Vagina (tissue), 2 donors: Measurements from ENCODE around the gene GSTA1. TPM values are rescaled to one million over a fixed set of nuclear protein-coding genes. Genes with fewer than 3 reads are reported as not detected.
"Not testable (repeated sequence)": the region's sequence is repeated elsewhere in the genome, so short reads cannot be mapped to it uniquely, and the experiment has no call there.

Experiments used
- DNase-seq, 2 donors: peaks; one replicate each; pipeline ENCODE4 v3.0.0-alpha.2; 2017; ENCODE audit errors: extremely low spot score in 2 of 2
- H3K27ac ChIP-seq: fragments of 200-600 bp; sonication (generic); one replicate; pipeline ENCODE4 v1.5.1; 2019
- H3K27me3 ChIP-seq: fragments of 200-600 bp; sonication (generic); one replicate; pipeline ENCODE4 v1.5.1; 2019
- H3K36me3 ChIP-seq, 2 donors: fragments of 200-600 bp; sonication (generic); one replicate each; pipeline ENCODE4 v1.5.1; 2017 to 2019
- H3K4me1 ChIP-seq: fragments of 200-600 bp; sonication (generic); one replicate; pipeline ENCODE4 v1.5.1; 2019
- H3K4me3 ChIP-seq, 2 donors: fragments of 200-600 bp; sonication (generic); 1 replicate in 1 of 2; 2 replicates in 1 of 2; pipeline ENCODE4 v1.5.1; 2016 to 2019
- H3K9me3 ChIP-seq: fragments of 200-600 bp; sonication (generic); one replicate; pipeline ENCODE4 v1.5.1; 2019
- CTCF ChIP-seq, 3 experiments: fragments of 450-650 bp in 2 of 3; fragments of 200-600 bp in 1 of 3; sonication (generic) in 1 of 3; IDR thresholded peaks; one replicate each; pipeline ENCODE4 v1.5.1; 2017 to 2019; ENCODE audit warnings: antibody characterized with exemption in 3 of 3, mild to moderate bottlenecking in 2 of 3, moderate library complexity in 2 of 3
- POLR2A ChIP-seq, 2 donors: fragments of 450-650 bp; IDR thresholded peaks; one replicate each; pipeline ENCODE4 v1.6.1; 2017; ENCODE audit warnings: antibody characterized with exemption in 2 of 2, mild to moderate bottlenecking in 2 of 2, moderate library complexity in 2 of 2
- POLR2AphosphoS5 ChIP-seq, 2 donors: sonication (generic); formaldehyde crosslinking; IDR thresholded peaks; one replicate each; pipeline ENCODE4 v1.9.0; 2017; ENCODE audit warnings: antibody characterized with exemption in 2 of 2, mild to moderate bottlenecking in 2 of 2, low read depth in 1 of 2; ENCODE audit not compliant: insufficient read depth in 1 of 2
- intact Hi-C: fragments of 100-400 bp; cut with DNase I; formaldehyde crosslinking; loops from one replicate; pipeline ENCODE4 v1.15.1; 2023
- total RNA-seq: library from RNA; depleted of rRNA; stranded (reverse); fragments of >200 nt; gene quantifications from one replicate; pipeline ENCODE4 v1.2.3, GENCODE V29; 2016

The GSTA1 gene
- total RNA-seq, 1 donor from 2014 or later = 1.7 TPM

- DNase-seq = no peak
- TF ChIP-seq CTCF (IDR thresholded peaks at IDR 0.05) (no peak), POLR2A (IDR thresholded peaks at IDR 0.05) (no peak), POLR2AphosphoS5 (IDR thresholded peaks at IDR 0.05; ENCODE audit: insufficient read depth in 1 of 2, low read depth in 1 of 2) (no peak)
- no peaks in the 10 kb centered on the region for H3K9me3 ChIP-seq
- H3K4me1 ChIP-seq = no peaks in the 10 kb centered on the region
- no peak overlapping the region for H3K27ac ChIP-seq
- intact Hi-C loops = no loop called here
- H3K4me3 ChIP-seq = no peak overlapping the region
- no peaks in the 10 kb centered on the region for H3K27me3 ChIP-seq
- no peaks in the 10 kb centered on the region for H3K36me3 ChIP-seq
Measured at GRCh38 chr6:52754443-52754842, 49.2 kb downstream of the GSTA1 start.

GRCh38 chr6:52753137-52753536 is 50.5 kb downstream of the GSTA1 start:
- H3K36me3 ChIP-seq, intact Hi-C loops, H3K27me3 ChIP-seq, H3K9me3 ChIP-seq, H3K4me3 ChIP-seq, H3K27ac ChIP-seq, DNase-seq, H3K4me1 ChIP-seq: not testable (repeated sequence)

DNA sequence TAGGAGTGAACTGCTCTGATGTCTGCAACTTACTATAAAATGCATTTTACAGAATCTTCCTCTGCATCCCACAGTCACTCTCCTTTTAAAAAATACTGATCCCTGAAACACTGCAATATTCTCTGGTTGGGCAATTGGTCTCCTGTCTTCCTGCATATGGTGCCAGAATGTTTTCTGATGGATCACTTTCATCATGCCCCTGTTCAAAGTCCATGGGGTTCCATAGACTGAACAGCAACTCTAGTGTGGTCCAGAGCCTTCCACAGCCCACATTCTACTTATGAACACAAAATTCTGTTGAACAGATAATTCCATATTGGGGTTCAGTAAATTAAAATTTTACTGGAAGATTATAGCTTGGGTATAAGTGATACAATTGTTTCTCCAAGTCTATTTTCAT is 51.3 kb downstream of the GSTA1 start:
- no peaks in the 10 kb centered on the region for H3K9me3 ChIP-seq
- intact Hi-C loops = no loop called here
- H3K27me3 ChIP-seq = no peaks in the 10 kb centered on the region
- no peaks in the 10 kb centered on the region for H3K36me3 ChIP-seq
- no peak overlapping the region for H3K4me3 ChIP-seq
- no peak overlapping the region for H3K27ac ChIP-seq
- TF ChIP-seq POLR2A (IDR thresholded peaks at IDR 0.05) (no peak), POLR2AphosphoS5 (IDR thresholded peaks at IDR 0.05; ENCODE audit: insufficient read depth in 1 of 2, low read depth in 1 of 2) (no peak), CTCF (IDR thresholded peaks at IDR 0.05) (no peak)
- DNase-seq = no peak
- H3K4me1 ChIP-seq = no peaks in the 10 kb centered on the region

- no peak for TF ChIP-seq POLR2A (IDR thresholded peaks at IDR 0.05)
- no peak for TF ChIP-seq CTCF (IDR thresholded peaks at IDR 0.05)
- no peak for TF ChIP-seq POLR2AphosphoS5 (IDR thresholded peaks at IDR 0.05; ENCODE audit: insufficient read depth in 1 of 2, low read depth in 1 of 2)
- H3K9me3 ChIP-seq = no peaks in the 10 kb centered on the region
- no peaks in the 10 kb centered on the region for H3K27me3 ChIP-seq
- H3K4me3 ChIP-seq = no peak overlapping the region
- no peaks in the 10 kb centered on the region for H3K36me3 ChIP-seq
- H3K27ac ChIP-seq = no peak overlapping the region
- intact Hi-C loops = no loop called here
- no peaks in the 10 kb centered on the region for H3K4me1 ChIP-seq
- DNase-seq = no peak
Measured at GRCh38 chr6:52749556-52750152, 54.0 kb downstream of the GSTA1 start.

DNA sequence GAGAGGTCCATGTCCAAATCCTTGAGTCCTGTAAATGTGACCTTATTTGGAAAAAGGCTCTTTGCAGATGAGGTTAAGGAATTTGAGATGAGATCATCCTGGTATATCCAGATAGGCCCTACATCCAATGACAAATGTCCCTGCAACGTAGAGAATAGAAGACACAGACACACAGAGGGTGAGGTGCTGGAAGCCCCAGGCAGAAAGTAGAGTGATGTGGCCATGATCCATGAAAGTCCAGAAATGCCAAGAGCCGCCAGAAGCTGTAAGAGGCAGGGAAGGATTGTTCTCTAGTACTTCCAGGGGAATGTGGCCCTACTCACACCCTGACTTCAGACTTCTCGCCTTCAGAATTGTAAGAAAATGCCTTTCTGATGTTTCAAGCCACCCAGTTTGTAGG is 56.3 kb downstream of the GSTA1 start:
- H3K27me3 ChIP-seq, H3K36me3 ChIP-seq, H3K4me3 ChIP-seq, DNase-seq, H3K9me3 ChIP-seq, H3K4me1 ChIP-seq, H3K27ac ChIP-seq, intact Hi-C loops: not testable (repeated sequence)

DNA sequence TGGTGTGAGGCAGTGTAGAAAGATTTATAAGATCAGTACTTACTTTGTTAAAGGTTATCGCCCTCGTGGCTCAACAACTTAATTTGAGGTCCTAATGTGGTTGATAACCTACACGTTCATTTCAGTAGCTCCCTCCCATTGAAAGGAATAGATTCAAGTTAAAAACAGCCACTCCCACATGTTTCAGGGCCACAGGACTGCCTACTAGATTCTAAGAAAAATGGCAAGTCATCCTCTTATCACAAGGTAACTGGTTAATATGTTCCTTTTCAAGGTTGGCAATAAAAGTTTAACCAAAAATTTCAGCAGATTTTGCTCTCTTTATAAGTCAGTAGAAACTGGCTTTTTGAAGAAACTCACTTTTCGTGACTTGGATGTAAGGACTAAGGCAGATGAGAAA is 57.4 kb downstream of the GSTA1 start:
- Histone ChIP-seq H3K36me3 (no peaks in the 10 kb centered on the region), H3K27me3 (no peaks in the 10 kb centered on the region), H3K9me3 (no peaks in the 10 kb centered on the region), H3K4me3 (no peak overlapping the region), H3K4me1 (no peaks in the 10 kb centered on the region), H3K27ac (no peak overlapping the region)
- intact Hi-C loops = no loop called here
- TF ChIP-seq CTCF (IDR thresholded peaks at IDR 0.05) (no peak), POLR2AphosphoS5 (IDR thresholded peaks at IDR 0.05; ENCODE audit: insufficient read depth in 1 of 2, low read depth in 1 of 2) (no peak), POLR2A (IDR thresholded peaks at IDR 0.05) (no peak)
- no peak for DNase-seq
